Esophagus (tissue), 2 donors: ENCODE results near the gene ST6GAL1. TPM values are rescaled to one million over a fixed set of nuclear protein-coding genes. Genes with fewer than 3 reads are reported as not detected.
"Not testable (repeated sequence)": the region's sequence is repeated elsewhere in the genome, so short reads cannot be mapped to it uniquely, and the experiment has no call there.

Experiments
- H3K27ac ChIP-seq, 2 donors: one replicate each; pipeline ENCODE4 v1.5.1; 2013; ENCODE audit warnings: low read depth in 2 of 2, mild to moderate bottlenecking in 2 of 2, inconsistent platforms in 1 of 2, low read length in 1 of 2, moderate library complexity in 1 of 2
- H3K27me3 ChIP-seq, 2 donors: one replicate each; pipeline ENCODE4 v1.6.1; 2013; ENCODE audit warnings: low read length in 2 of 2, control low read depth in 1 of 2, mild to moderate bottlenecking in 1 of 2; ENCODE audit not compliant: insufficient read depth in 2 of 2, control insufficient read depth in 1 of 2
- H3K36me3 ChIP-seq, 2 donors: one replicate each; pipeline ENCODE4 v1.6.1; 2013; ENCODE audit warnings: low read length in 1 of 2; ENCODE audit not compliant: control insufficient read depth in 2 of 2, insufficient read depth in 2 of 2
- H3K4me1 ChIP-seq, 2 donors: one replicate each; pipeline ENCODE4 v1.6.1; 2013; ENCODE audit warnings: low read length in 1 of 2; ENCODE audit not compliant: control insufficient read depth in 2 of 2, insufficient read depth in 2 of 2
- H3K4me3 ChIP-seq, 2 donors: one replicate each; pipeline ENCODE4 v1.5.1; 2013; ENCODE audit warnings: low read length in 2 of 2, mild to moderate bottlenecking in 2 of 2, low read depth in 1 of 2, moderate library complexity in 1 of 2
- H3K9me3 ChIP-seq, 2 donors: one replicate each; pipeline ENCODE4 v1.6.1; 2013; ENCODE audit warnings: mild to moderate bottlenecking in 2 of 2, low read depth in 1 of 2, low read length in 1 of 2, moderate library complexity in 1 of 2; ENCODE audit not compliant: control insufficient read depth in 2 of 2, insufficient read depth in 1 of 2
- WGBS, 2 donors: extraction: QIAGEN DNeasy Blood & Tissue Kit; methylation state at CpG; one replicate each; pipeline ENCODE4 v1.1.7; 2013; 5-methylcytosine and 5-hydroxymethylcytosine counted together
- polyA plus RNA-seq, 2 donors: library from polyadenylated mRNA; stranded (reverse); fragments of 200-250 nt; gene quantifications; one replicate each; pipeline ENCODE4 v1.2.3, GENCODE V29; 2013
- donor health status: healthy with polysubstance abuse.
- donor health status: Bipolar disorder and iron deficiency.

ST6GAL1 gene
- polyA plus RNA-seq, 2 donors: 2.0 to 3.0 TPM

- H3K27ac ChIP-seq: no peak overlapping the region
- no peaks in the 10 kb centered on the region for H3K36me3 ChIP-seq
- no peaks in the 10 kb centered on the region for H3K4me1 ChIP-seq
- no peak overlapping the region for H3K4me3 ChIP-seq
- WGBS, 2 donors: 60 to 65% methylated on average over 4 of the region's 4 CpGs
- H3K27me3 ChIP-seq: no peaks in the 10 kb centered on the region
- H3K9me3 ChIP-seq: peaks cover 0 to 2% of the 10 kb centered on the region in 2 donors
Observed at GRCh38 chr3:187044867-187045552, 114.7 kb downstream of the ST6GAL1 start.

GRCh38 chr3:187046033-187046432, 115.7 kb downstream of the ST6GAL1 start:
- WGBS, 2 donors: 96 to 99% methylated on average over 2 of the region's 2 CpGs
- no peaks in the 10 kb centered on the region for H3K4me1 ChIP-seq
- no peaks in the 10 kb centered on the region for H3K27me3 ChIP-seq
- H3K27ac ChIP-seq: no peak overlapping the region
- no peak overlapping the region for H3K4me3 ChIP-seq
- H3K36me3 ChIP-seq: no peaks in the 10 kb centered on the region
- H3K9me3 ChIP-seq: no peaks in the 10 kb centered on the region

- H3K36me3 ChIP-seq: no peaks in the 10 kb centered on the region
- no peak overlapping the region for H3K27ac ChIP-seq
- H3K27me3 ChIP-seq: no peaks in the 10 kb centered on the region
- H3K4me1 ChIP-seq: no peaks in the 10 kb centered on the region
- H3K4me3 ChIP-seq: no peak overlapping the region
- H3K9me3 ChIP-seq: no peaks in the 10 kb centered on the region
- WGBS, 2 donors: 78 to 81% methylated on average over 5 of the region's 5 CpGs
Observed at GRCh38 chr3:187049462-187050101, 119.3 kb downstream of the ST6GAL1 start.

GRCh38 chr3:187051066-187051465, 120.7 kb downstream of the ST6GAL1 start:
- Histone ChIP-seq H3K4me1 (no peaks in the 10 kb centered on the region), H3K36me3 (no peaks in the 10 kb centered on the region), H3K27ac (no peak overlapping the region), H3K27me3 (no peaks in the 10 kb centered on the region), H3K9me3 (no peaks in the 10 kb centered on the region), H3K4me3 (no peak overlapping the region)
- 88 to 93% methylated on average over 5 of the region's 5 CpGs for WGBS, 2 donors

- 94 to 95% methylated on average over 3 of the region's 3 CpGs for WGBS, 2 donors
- no peaks in the 10 kb centered on the region for H3K36me3 ChIP-seq
- H3K27ac ChIP-seq: no peak overlapping the region
Observed at GRCh38 chr3:187051724-187052366, 121.5 kb downstream of the ST6GAL1 start.

GRCh38 chr3:187052427-187052826, 122.1 kb downstream of the ST6GAL1 start:
- H3K9me3 ChIP-seq, H3K4me1 ChIP-seq, H3K4me3 ChIP-seq, H3K36me3 ChIP-seq, H3K27ac ChIP-seq, H3K27me3 ChIP-seq: not testable (repeated sequence)
- WGBS, 2 donors: 96 to 97% methylated on average over 2 of the region's 2 CpGs

More at GRCh38 chr3:187051724-187052366, 121.5 kb downstream of the ST6GAL1 start:
- no peaks in the 10 kb centered on the region for H3K9me3 ChIP-seq
- no peak overlapping the region for H3K4me3 ChIP-seq
- H3K4me1 ChIP-seq: no peaks in the 10 kb centered on the region
- no peaks in the 10 kb centered on the region for H3K27me3 ChIP-seq

- not testable (repeated sequence) for H3K9me3 ChIP-seq, H3K27ac ChIP-seq, H3K4me1 ChIP-seq, H3K27me3 ChIP-seq, H3K4me3 ChIP-seq, H3K36me3 ChIP-seq
- WGBS, 2 donors: 87 to 95% methylated on average over 2 of the region's 2 CpGs
Observed at GRCh38 chr3:187054433-187054832, 124.1 kb downstream of the ST6GAL1 start.

GRCh38 chr3:187057803-187058202, 127.5 kb downstream of the ST6GAL1 start:
- H3K27me3 ChIP-seq, H3K4me1 ChIP-seq, H3K27ac ChIP-seq, H3K4me3 ChIP-seq, H3K9me3 ChIP-seq, H3K36me3 ChIP-seq: not testable (repeated sequence)
- 81 to 95% methylated on average over 10 of the region's 10 CpGs for whole genome bisulfite sequencing, 2 donors

GRCh38 chr3:187061748-187062147, 131.4 kb downstream of the ST6GAL1 start:
- Histone ChIP-seq H3K4me3 (no peak overlapping the region), H3K27me3 (no peaks in the 10 kb centered on the region), H3K9me3 (no peaks in the 10 kb centered on the region), H3K4me1 (no peaks in the 10 kb centered on the region), H3K27ac (no peak overlapping the region), H3K36me3 (peaks cover 0 to 3% of the 10 kb centered on the region in 2 donors)
- WGBS, 2 donors: 80 to 86% methylated on average over 3 of the region's 3 CpGs
